HCT116 (cell line): ENCODE measurements around the gene CAPG. TPM values are rescaled to one million over a fixed set of nuclear protein-coding genes. Genes with fewer than 3 reads are reported as not detected.

ENCODE experiments used
- ATAC-seq: fragments of 200-7000 bp; cut with Tn5 transposase; 2 replicates; pipeline ENCODE4 v1.9.1; 2020; ENCODE audit warnings: mild to moderate bottlenecking, moderate library complexity
- BruUV-seq: library from RNA; stranded (reverse); fragments of 400-500 nt; replicated peaks from 2 replicates; lab custom pipeline; 2021; lab: Mats Ljungman, UMichigan
- CTCF ChIA-PET: fragments of 300-600 bp; sonication (Branson Sonifier 250); formaldehyde crosslinking; loops from one replicate; lab custom pipeline; 2021; ENCODE audit warnings: antibody characterized with exemption; lab: Charles Lee
- POLR2A ChIA-PET: fragments of 300-600, 350-600 bp; sonication (Branson Sonifier 250); formaldehyde crosslinking; loops from one replicate; lab custom pipeline; 2021; ENCODE audit warnings: antibody characterized with exemption; lab: Charles Lee
- RAD21 ChIA-PET, 2 experiments: fragments of 300-600 bp; sonication (Branson Sonifier 250); formaldehyde crosslinking; loops; one replicate each; lab custom pipeline; 2023; ENCODE audit warnings: low total read pairs in 2 of 2; ENCODE audit not compliant: uncharacterized antibody in 2 of 2, unreplicated experiment in 2 of 2, low non-redundant PET in 1 of 2; lab: Charles Lee
- DNase-seq: peaks from one replicate; pipeline ENCODE4 v3.0.0-alpha.2; 2010; ENCODE audit warnings: low read depth, low spot score
- H2AFZ ChIP-seq: fragments of 200-600 bp; shearing (Covaris generic), sonication (generic); 2 replicates; pipeline ENCODE4 v1.6.1; 2017; ENCODE audit warnings: low read depth, mixed run types, mixed read lengths, antibody characterized with exemption, low read length; ENCODE audit not compliant: poor library complexity, severe bottlenecking
- H3K27ac ChIP-seq: 2 replicates; pipeline ENCODE4 v1.5.1; 2012; ENCODE audit warnings: low read depth, low read length
- H3K27me3 ChIP-seq: fragments of 200-600 bp; sonication (generic); 2 replicates; pipeline ENCODE4 v1.6.1; 2016; ENCODE audit warnings: mixed run types, low read length, mixed read lengths; ENCODE audit not compliant: insufficient read depth
- H3K36me3 ChIP-seq, 2 experiments: fragments of 200-500 bp in 1 of 2; fragments of 200-600 bp in 1 of 2; sonication (Bioruptor generic) in 1 of 2; sonication (generic) in 1 of 2; 2 replicates each; pipeline versions ENCODE4 v1.5.1 to v1.6.1; 2014 to 2016; ENCODE audit warnings: low read length in 2 of 2, inconsistent platforms in 1 of 2, mixed read lengths in 1 of 2, mixed run types in 1 of 2; ENCODE audit not compliant: insufficient read depth in 2 of 2, control insufficient read depth in 1 of 2
- H3K4me1 ChIP-seq, 2 experiments: fragments of 200-600 bp in 1 of 2; sonication (generic) in 1 of 2; 2 replicates each; pipeline versions ENCODE4 v1.5.1 to v1.6.1; 2012 to 2017; ENCODE audit warnings: low read length in 2 of 2, inconsistent platforms in 1 of 2, mild to moderate bottlenecking in 1 of 2, mixed read lengths in 1 of 2, mixed run types in 1 of 2, moderate library complexity in 1 of 2; ENCODE audit not compliant: insufficient read depth in 2 of 2, control insufficient read depth in 1 of 2
- H3K4me2 ChIP-seq: fragments of 200-600 bp; sonication (generic); 2 replicates; pipeline ENCODE4 v1.6.1; 2017; ENCODE audit warnings: mixed run types, low read length, mixed read lengths
- H3K4me3 ChIP-seq, 2 experiments: fragments of 200-600 bp in 1 of 2; sonication (generic) in 1 of 2; replicated peaks in 1 of 2; 2 replicates each; pipeline ENCODE4 v1.5.1; 2011 to 2016; ENCODE audit warnings: low read length in 2 of 2, control low read depth in 1 of 2, low read depth in 1 of 2, mild to moderate bottlenecking in 1 of 2, mixed read lengths in 1 of 2, mixed run types in 1 of 2
- H3K79me2 ChIP-seq: fragments of 200-600 bp; sonication (generic); 2 replicates; pipeline ENCODE4 v1.6.1; 2017; ENCODE audit warnings: mild to moderate bottlenecking, mixed run types, low read length, moderate library complexity, mixed read lengths; ENCODE audit not compliant: insufficient read depth
- H3K9ac ChIP-seq: fragments of 200-600 bp; sonication (generic); 2 replicates; pipeline ENCODE4 v1.6.1; 2016; ENCODE audit warnings: low read length, mixed read lengths
- H3K9me2 ChIP-seq: fragments of 200-600 bp; sonication (generic), shearing (Covaris generic); 2 replicates; pipeline ENCODE4 v1.6.1; 2017; ENCODE audit warnings: mixed run types, mild to moderate bottlenecking, moderate library complexity; ENCODE audit not compliant: insufficient read depth
- H3K9me3 ChIP-seq, 2 experiments: fragments of 200-500 bp in 1 of 2; fragments of 200-600 bp in 1 of 2; sonication (Bioruptor generic) in 1 of 2; sonication (generic) in 1 of 2; 2 replicates each; pipeline ENCODE4 v1.6.1; 2014 to 2017; ENCODE audit warnings: low read length in 2 of 2, mixed read lengths in 2 of 2, inconsistent platforms in 1 of 2, low read depth in 1 of 2, mild to moderate bottlenecking in 1 of 2, mixed run types in 1 of 2, moderate library complexity in 1 of 2; ENCODE audit not compliant: control insufficient read depth in 1 of 2, insufficient read depth in 1 of 2
- H4K20me1 ChIP-seq: fragments of 200-600 bp; sonication (generic), shearing (Covaris generic); 2 replicates; pipeline ENCODE4 v1.6.1; 2017; ENCODE audit warnings: mixed run types, mild to moderate bottlenecking, moderate library complexity; ENCODE audit not compliant: insufficient read depth
- CBX3 ChIP-seq: IDR thresholded peaks from 2 replicates; pipeline ENCODE4 v1.6.1; 2012; ENCODE audit warnings: low read depth
- CTCF ChIP-seq, 3 experiments: fragments of 200-600 bp in 1 of 3; sonication (generic) in 1 of 3; IDR thresholded peaks in 2 of 3; conservative IDR thresholded peaks in 1 of 3; 2 replicates each; pipeline ENCODE4 v1.5.1; 2012 to 2017; ENCODE audit warnings: low read depth in 2 of 3, low read length in 2 of 3, antibody characterized with exemption in 1 of 3, borderline replicate concordance in 1 of 3, control low read depth in 1 of 3, mild to moderate bottlenecking in 1 of 3, mixed read lengths in 1 of 3, mixed run types in 1 of 3, moderate library complexity in 1 of 3; ENCODE audit not compliant: insufficient read depth in 1 of 3
- EGR1 ChIP-seq: IDR thresholded peaks from 2 replicates; pipeline ENCODE4 v1.6.1; 2012; ENCODE audit warnings: low read depth
- ELF1 ChIP-seq: IDR thresholded peaks from 2 replicates; pipeline ENCODE4 v1.6.1; 2012; ENCODE audit warnings: low read depth, borderline replicate concordance
- EZH2phosphoT487 ChIP-seq: fragments of 200-600 bp; IDR thresholded peaks from 2 replicates; pipeline ENCODE4 v1.6.1; 2018; ENCODE audit warnings: antibody characterized with exemption, borderline replicate concordance
- FOSL1 ChIP-seq: IDR thresholded peaks from 2 replicates; pipeline ENCODE4 v1.6.1; 2012; ENCODE audit warnings: low read depth
- JUND ChIP-seq: IDR thresholded peaks from 2 replicates; pipeline ENCODE4 v1.6.1; 2012
- POLR2AphosphoS5 ChIP-seq: IDR thresholded peaks from 2 replicates; pipeline ENCODE4 v1.6.1; 2011; ENCODE audit warnings: mild to moderate bottlenecking, low read depth, low read length, moderate library complexity
- SIN3A ChIP-seq: IDR thresholded peaks from 2 replicates; pipeline ENCODE4 v1.6.1; 2012; ENCODE audit warnings: low read depth
- SP1 ChIP-seq: IDR thresholded peaks from 2 replicates; pipeline ENCODE4 v1.6.1; 2012; ENCODE audit warnings: low read depth
- TCF7L2 ChIP-seq: IDR thresholded peaks from 2 replicates; pipeline ENCODE4 v1.7.0; 2011; ENCODE audit warnings: borderline replicate concordance, inconsistent platforms; ENCODE audit not compliant: insufficient read depth, insufficient read length; ENCODE audit errors: extremely low read depth
- ZBTB33 ChIP-seq: IDR thresholded peaks from 2 replicates; pipeline ENCODE4 v1.6.1; 2011; ENCODE audit warnings: mild to moderate bottlenecking, low read length, moderate library complexity; ENCODE audit not compliant: insufficient replicate concordance; ENCODE audit errors: extremely low read depth
- ZFX ChIP-seq: fragments of 450-650 bp; IDR thresholded peaks from 2 replicates; pipeline ENCODE4 v1.6.1; 2017
- intact Hi-C: fragments of 100-400 bp; cut with micrococcal nuclease; formaldehyde crosslinking; loops from 2 replicates; pipeline ENCODE4 v1.10.0; 2022
- total RNA-seq: library from RNA; stranded (reverse); gene quantifications from one replicate; pipeline ENCODE4 v1.2.1, GENCODE V29; 2021; ENCODE audit not compliant: unreplicated experiment

CAPG gene
- total RNA-seq, 1 experiment from 2014 or later: 223 TPM

- Histone ChIP-seq H3K4me1 (peaks cover 53 to 71% of the 10 kb centered on the region in 2 experiments), H2AFZ (no peak overlapping the region), H4K20me1 (no peaks in the 10 kb centered on the region), H3K9me2 (no peaks in the 10 kb centered on the region), H3K79me2 (peaks cover 20% of the 10 kb centered on the region), H3K36me3 (no peaks in the 10 kb centered on the region), H3K27ac (no peak overlapping the region), H3K4me2 (no peak overlapping the region), H3K27me3 (no peaks in the 10 kb centered on the region), H3K4me3 (no peak overlapping the region), H3K9ac (no peak overlapping the region), H3K9me3 (no peaks in the 10 kb centered on the region)
- TF ChIP-seq ZFX: no peak
- TF ChIP-seq CBX3: no peak
- TF ChIP-seq EGR1: no peak
- no peak for TF ChIP-seq EZH2phosphoT487
- TF ChIP-seq ELF1: no peak
- TF ChIP-seq JUND: no peak
- no peak for TF ChIP-seq POLR2AphosphoS5
- no peak for TF ChIP-seq CTCF (IDR thresholded peaks at IDR 0.05 in 2 of 3, conservative IDR thresholded peaks at IDR 0.05 in 1 of 3; ENCODE audit: borderline replicate concordance in 1 of 3, insufficient read depth in 1 of 3, low read depth in 2 of 3, low read length in 2 of 3)
- no peak for TF ChIP-seq SP1
- no peak for TF ChIP-seq ZBTB33
- TF ChIP-seq FOSL1: no peak
- no peak for TF ChIP-seq SIN3A
- no peak for TF ChIP-seq TCF7L2
- BruUV-seq: no TSS peak
- ChIA-PET RAD21 (no interaction called here), CTCF (no interaction called here), POLR2A (interaction anchor here (1.6 to 15.9 kb wide), 2 partner anchors 118 to 130 kb away, joined by 3 to 236 read pairs; partner anchors contain the start of gene MAT2A)
- no peak for ATAC-seq
- DNase-seq: no peak
- intact Hi-C loops: no loop called here
Measured at GRCh38 chr2:85415980-85416650, 5.9 kb upstream of the CAPG start.
